GM21447 (cell line): ENCODE measurements around the gene LAMA3.

ENCODE experiments used
- ATAC-seq: cut with Tn5 transposase; IDR thresholded peaks from one replicate; pipeline ENCODE4 v1.9.1; 2021; ENCODE audit not compliant: unreplicated experiment

LAMA3 gene

GRCh38 chr18:23887493-23887892 lies 198.2 kb downstream of the LAMA3 start:
- no peak for ATAC-seq

- no peak for ATAC-seq
These were observed 199.6 kb downstream of the LAMA3 start for GRCh38 chr18:23888881-23889280.

GRCh38 chr18:23889907-23890306 lies 200.7 kb downstream of the LAMA3 start:
- no peak for ATAC-seq

- ATAC-seq: no peak
These were observed 201.3 kb downstream of the LAMA3 start for GRCh38 chr18:23890589-23890988.

- no peak for ATAC-seq
These were observed 204.4 kb downstream of the LAMA3 start for GRCh38 chr18:23893653-23894052.

- no peak for ATAC-seq
These were observed 205.5 kb downstream of the LAMA3 start for GRCh38 chr18:23894661-23895175.

GRCh38 chr18:23897291-23897690 lies 208.0 kb downstream of the LAMA3 start:
- ATAC-seq: no peak

- no peak for ATAC-seq
These were observed 208.5 kb downstream of the LAMA3 start for GRCh38 chr18:23897733-23898132.

GRCh38 chr18:23900994-23901393 lies 211.7 kb downstream of the LAMA3 start:
- no peak for ATAC-seq

GRCh38 chr18:23902396-23902795 lies 213.1 kb downstream of the LAMA3 start:
- no peak for ATAC-seq

- ATAC-seq: no peak
These were observed 214.7 kb downstream of the LAMA3 start for GRCh38 chr18:23903971-23904370.

- ATAC-seq: no peak
These were observed 217.4 kb downstream of the LAMA3 start for GRCh38 chr18:23906658-23907057.

- ATAC-seq: peak; percentile 53
These were observed 219.6 kb downstream of the LAMA3 start for GRCh38 chr18:23908827-23909226.

- ATAC-seq: no peak
These were observed 220.8 kb downstream of the LAMA3 start for GRCh38 chr18:23910032-23910431.

GRCh38 chr18:23912356-23912755 lies 223.1 kb downstream of the LAMA3 start:
- no peak for ATAC-seq

- no peak for ATAC-seq
These were observed 227.1 kb downstream of the LAMA3 start for GRCh38 chr18:23916338-23916737.

- ATAC-seq: peak; percentile 53
These were observed 229.3 kb downstream of the LAMA3 start for GRCh38 chr18:23918395-23919032.

- no peak for ATAC-seq
These were observed 230.8 kb downstream of the LAMA3 start for GRCh38 chr18:23920054-23920453.

- no peak for ATAC-seq
These were observed 232.5 kb downstream of the LAMA3 start for GRCh38 chr18:23921716-23922285.

GRCh38 chr18:23922939-23923338 lies 233.7 kb downstream of the LAMA3 start:
- no peak for ATAC-seq

GRCh38 chr18:23924813-23925212 lies 235.6 kb downstream of the LAMA3 start:
- ATAC-seq: no peak

- ATAC-seq: no peak
These were observed 237.3 kb downstream of the LAMA3 start for GRCh38 chr18:23926571-23926970.
